Activated CD8-positive, alpha-beta T cell treated with anti-CD3 and anti-CD28 coated beads for 36 hours (primary cell): ENCODE measurements around the gene TP73. TPM values are rescaled to one million over a fixed set of nuclear protein-coding genes. Genes with fewer than 3 reads are reported as not detected.

Experiments
- ATAC-seq: fragments of 200-7000 bp; cut with Tn5 transposase; one replicate; pipeline ENCODE4 v1.10.0; 2021; ENCODE audit warnings: mild to moderate bottlenecking, moderate library complexity
- CTCF ChIA-PET: fragments of 350-600 bp; sonication (Branson Sonifier 250); formaldehyde crosslinking; loops from one replicate; lab custom pipeline; 2021; ENCODE audit warnings: antibody characterized with exemption; lab: Charles Lee
- POLR2A ChIA-PET: fragments of 350-600 bp; sonication (Branson Sonifier 250); formaldehyde crosslinking; loops from one replicate; lab custom pipeline; 2021; ENCODE audit warnings: antibody characterized with exemption; lab: Charles Lee
- DNase-seq: peaks from one replicate; pipeline ENCODE4 v3.0.0-alpha.2; 2020
- H3K27ac Mint-ChIP-seq: one replicate; pipeline ENCODE4 v1.8.0; 2021; ENCODE audit warnings: mild to moderate bottlenecking, mixed read lengths
- H3K27me3 Mint-ChIP-seq: one replicate; pipeline ENCODE4 v1.8.0; 2021; ENCODE audit warnings: mixed read lengths
- H3K36me3 Mint-ChIP-seq: one replicate; pipeline ENCODE4 v1.8.0; 2021; ENCODE audit warnings: low read depth, mixed read lengths
- H3K4me1 Mint-ChIP-seq: one replicate; pipeline ENCODE4 v1.8.0; 2021; ENCODE audit warnings: low read depth, mixed read lengths
- H3K4me3 Mint-ChIP-seq: one replicate; pipeline ENCODE4 v1.8.0; 2021; ENCODE audit warnings: mild to moderate bottlenecking, moderate library complexity, mixed read lengths
- H3K9me3 Mint-ChIP-seq: one replicate; pipeline ENCODE4 v1.8.0; 2021; ENCODE audit warnings: mixed read lengths
- CTCF ChIP-seq: fragments of 200-600 bp; IDR thresholded peaks from one replicate; pipeline ENCODE4 v1.8.0; 2022; ENCODE audit warnings: antibody characterized with exemption, mild to moderate bottlenecking
- intact Hi-C: fragments of 100-400 bp; cut with micrococcal nuclease; formaldehyde crosslinking; loops from one replicate; pipeline ENCODE4 v1.10.0; 2022
- total RNA-seq, 2 experiments: library from RNA; stranded (reverse); gene quantifications; one replicate each; pipeline ENCODE4 v1.2.3, GENCODE V29; 2021

Gene TP73
- total RNA-seq, 2 experiments from 2014 or later = 0.60 to 0.68 TPM

GRCh38 chr1:3638676-3639075, 13.6 kb upstream of the TP73 start:
- intact Hi-C loops = no loop called here

GRCh38 chr1:3639397-3639911, 12.9 kb upstream of the TP73 start:
- ATAC-seq = no peak
- intact Hi-C loops = no loop called here
- Mint-ChIP-seq H3K36me3 (peaks cover 4% of the 10 kb centered on the region), H3K4me1 (no peaks in the 10 kb centered on the region), H3K27me3 (no peaks in the 10 kb centered on the region), H3K9me3 (no peaks in the 10 kb centered on the region), H3K27ac (no peak overlapping the region), H3K4me3 (no peak overlapping the region)
- CTCF ChIA-PET = no interaction called here
- POLR2A ChIA-PET = interaction anchor here (0.5 kb wide), 1 partner anchor 189 kb away, joined by 3 read pairs; no protein-coding TSS in a partner anchor
- no peak for DNase-seq
- TF ChIP-seq CTCF = no peak

More at GRCh38 chr1:3638676-3639075, 13.6 kb upstream of the TP73 start:
- no peak for ATAC-seq
- CTCF ChIA-PET = interaction anchor here (1.0 kb wide), 1 partner anchor 17 kb away, joined by 3 read pairs; no protein-coding TSS in a partner anchor
- no peak overlapping the region for H3K4me3 Mint-ChIP-seq
- no peak for TF ChIP-seq CTCF
- H3K27me3 Mint-ChIP-seq = no peaks in the 10 kb centered on the region
- H3K36me3 Mint-ChIP-seq = peaks cover 2% of the 10 kb centered on the region
- H3K9me3 Mint-ChIP-seq = no peaks in the 10 kb centered on the region
- no peaks in the 10 kb centered on the region for H3K4me1 Mint-ChIP-seq
- POLR2A ChIA-PET = no interaction called here
- DNase-seq = no peak
- no peak overlapping the region for H3K27ac Mint-ChIP-seq

- ATAC-seq (no peak), DNase-seq (no peak)
- Mint-ChIP-seq H3K27me3 (no peaks in the 10 kb centered on the region), H3K4me3 (no peak overlapping the region), H3K36me3 (peaks cover 9% of the 10 kb centered on the region), H3K4me1 (no peaks in the 10 kb centered on the region), H3K9me3 (no peaks in the 10 kb centered on the region), H3K27ac (no peak overlapping the region)
- CTCF ChIA-PET = no interaction called here
- intact Hi-C loops = no loop called here
- TF ChIP-seq CTCF = no peak
- POLR2A ChIA-PET = no interaction called here
These were observed 12.0 kb upstream of the TP73 start for GRCh38 chr1:3640121-3640837.

- no peak overlapping the region for H3K27ac Mint-ChIP-seq
- intact Hi-C loops = no loop called here
- peaks cover 11% of the 10 kb centered on the region for H3K36me3 Mint-ChIP-seq
- no peaks in the 10 kb centered on the region for H3K27me3 Mint-ChIP-seq
- ATAC-seq (no peak), DNase-seq (no peak)
- no peaks in the 10 kb centered on the region for H3K9me3 Mint-ChIP-seq
- TF ChIP-seq CTCF = no peak
- POLR2A ChIA-PET = interaction anchor here (1.1 kb wide), 1 partner anchor 11 kb away, joined by 3 read pairs; no protein-coding TSS in a partner anchor
- H3K4me1 Mint-ChIP-seq = no peaks in the 10 kb centered on the region
- no peak overlapping the region for H3K4me3 Mint-ChIP-seq
- CTCF ChIA-PET = no interaction called here
These were observed 11.1 kb upstream of the TP73 start for GRCh38 chr1:3641046-3641760.

- H3K36me3 Mint-ChIP-seq = peaks cover 9% of the 10 kb centered on the region
- no peaks in the 10 kb centered on the region for H3K9me3 Mint-ChIP-seq
These were observed 10.5 kb upstream of the TP73 start for GRCh38 chr1:3641816-3642215.

More at GRCh38 chr1:3641816-3642215, 10.5 kb upstream of the TP73 start:
- ChIA-PET POLR2A (interaction anchor here (1.1 kb wide), 1 partner anchor 12 kb away, joined by 3 read pairs; no protein-coding TSS in a partner anchor), CTCF (no interaction called here)
- no peak for TF ChIP-seq CTCF
- ATAC-seq (no peak), DNase-seq (no peak)
- no peaks in the 10 kb centered on the region for H3K4me1 Mint-ChIP-seq
- H3K27ac Mint-ChIP-seq = no peak overlapping the region
- intact Hi-C loops = no loop called here
- no peak overlapping the region for H3K4me3 Mint-ChIP-seq
- no peaks in the 10 kb centered on the region for H3K27me3 Mint-ChIP-seq
